GM12878 (cell line): ENCODE measurements around the gene GJC1.

ENCODE experiments used
- EZH2 ChIP-seq: IDR thresholded peaks from 2 replicates; pipeline ENCODE4 v1.6.1; 2012; ENCODE audit warnings: low read depth, mild to moderate bottlenecking, control low read depth, inconsistent platforms, low read length, borderline replicate concordance; ENCODE audit not compliant: control insufficient read depth
- JUNB ChIP-seq: IDR thresholded peaks from 2 replicates; pipeline ENCODE4 v1.6.1; 2016; ENCODE audit warnings: antibody characterized with exemption, mild to moderate bottlenecking

- no peak for TF ChIP-seq EZH2
- TF ChIP-seq JUNB = no peak
These were observed 49.9 kb downstream of the GJC1 start for GRCh38 chr17:44780161-44780560.
